NCI-H446 treated with DMSO at 0.1 percent for 48 hours (cell line): ENCODE data around the gene MFSD11.
A peak's percentile ranks its signal among the peaks of the same experiment; 100 is the strongest.
"Not testable (repeated sequence)": the region's sequence is repeated elsewhere in the genome, so short reads cannot be mapped to it uniquely, and the experiment has no call there.

Experiments used
- DNase-seq: peaks from one replicate; lab custom pipeline; 2025; lab: John Stamatoyannopoulos, UW

Gene MFSD11

GRCh38 chr17:76747716-76748363 is 9.9 kb downstream of the MFSD11 start:
- DNase-seq, result no peak

- DNase-seq, result no peak
Measured at GRCh38 chr17:76748657-76749056, 10.7 kb downstream of the MFSD11 start.

- DNase-seq, result no peak
Measured at GRCh38 chr17:76751416-76751993, 13.6 kb downstream of the MFSD11 start.

- DNase-seq, result no peak
Measured at GRCh38 chr17:76752006-76752405, 14.1 kb downstream of the MFSD11 start.

GRCh38 chr17:76753061-76753961 is 15.4 kb downstream of the MFSD11 start:
- DNase-seq, result no peak

GRCh38 chr17:76755285-76755684 is 17.4 kb downstream of the MFSD11 start:
- DNase-seq, result no peak

- DNase-seq, result no peak
Measured at GRCh38 chr17:76757256-76757655, 19.3 kb downstream of the MFSD11 start.

GRCh38 chr17:76758570-76758969 is 20.7 kb downstream of the MFSD11 start:
- no peak for DNase-seq

- no peak for DNase-seq
Measured at GRCh38 chr17:76772842-76773525, 35.1 kb downstream of the MFSD11 start.

- DNase-seq, result no peak
Measured at GRCh38 chr17:76775021-76775600, 37.2 kb downstream of the MFSD11 start.

GRCh38 chr17:76781056-76781982 is 43.4 kb downstream of the MFSD11 start:
- DNase-seq, result no peak

GRCh38 chr17:76783146-76783545 is 45.2 kb downstream of the MFSD11 start:
- no peak for DNase-seq

GRCh38 chr17:76784926-76785325 is 47.0 kb downstream of the MFSD11 start:
- DNase-seq, result no peak

- not testable (repeated sequence) for DNase-seq
Measured at GRCh38 chr17:76787866-76788265, 49.9 kb downstream of the MFSD11 start.

GRCh38 chr17:76789235-76789788 is 51.4 kb downstream of the MFSD11 start:
- DNase-seq, result no peak

- DNase-seq, result peak; percentile 76
Measured at GRCh38 chr17:76791053-76791980, 53.4 kb downstream of the MFSD11 start.

- no peak for DNase-seq
Measured at GRCh38 chr17:76792348-76792747, 54.4 kb downstream of the MFSD11 start.

- peak; percentile 25 for DNase-seq
Measured at GRCh38 chr17:76793775-76794174, 55.9 kb downstream of the MFSD11 start.

GRCh38 chr17:76796081-76796480 is 58.2 kb downstream of the MFSD11 start:
- DNase-seq, result no peak
